NCI-H446 treated with DMSO at 0.1 percent for 48 hours (cell line): Measurements from ENCODE around the gene ALKBH6.
A peak's percentile ranks its signal among the peaks of the same experiment; 100 is the strongest.
"Not testable (repeated sequence)": the region's sequence is repeated elsewhere in the genome, so short reads cannot be mapped to it uniquely, and the experiment has no call there.

Experiments used
- DNase-seq: peaks from one replicate; lab custom pipeline; 2025; lab: John Stamatoyannopoulos, UW

The ALKBH6 gene

GRCh38 chr19:36014012-36014924 is at the start of gene ALKBH6:
ALKBH6 (minus strand) TSS chr19:36014213; CDS start chr19:36013397, 816 bp downstream.
- DNase-seq = peak; percentile 98

GRCh38 chr19:36061367-36061766 is 47.4 kb upstream of the ALKBH6 start:
- DNase-seq = no peak

GRCh38 chr19:36060430-36060829 is 46.4 kb upstream of the ALKBH6 start:
- no peak for DNase-seq

DNA sequence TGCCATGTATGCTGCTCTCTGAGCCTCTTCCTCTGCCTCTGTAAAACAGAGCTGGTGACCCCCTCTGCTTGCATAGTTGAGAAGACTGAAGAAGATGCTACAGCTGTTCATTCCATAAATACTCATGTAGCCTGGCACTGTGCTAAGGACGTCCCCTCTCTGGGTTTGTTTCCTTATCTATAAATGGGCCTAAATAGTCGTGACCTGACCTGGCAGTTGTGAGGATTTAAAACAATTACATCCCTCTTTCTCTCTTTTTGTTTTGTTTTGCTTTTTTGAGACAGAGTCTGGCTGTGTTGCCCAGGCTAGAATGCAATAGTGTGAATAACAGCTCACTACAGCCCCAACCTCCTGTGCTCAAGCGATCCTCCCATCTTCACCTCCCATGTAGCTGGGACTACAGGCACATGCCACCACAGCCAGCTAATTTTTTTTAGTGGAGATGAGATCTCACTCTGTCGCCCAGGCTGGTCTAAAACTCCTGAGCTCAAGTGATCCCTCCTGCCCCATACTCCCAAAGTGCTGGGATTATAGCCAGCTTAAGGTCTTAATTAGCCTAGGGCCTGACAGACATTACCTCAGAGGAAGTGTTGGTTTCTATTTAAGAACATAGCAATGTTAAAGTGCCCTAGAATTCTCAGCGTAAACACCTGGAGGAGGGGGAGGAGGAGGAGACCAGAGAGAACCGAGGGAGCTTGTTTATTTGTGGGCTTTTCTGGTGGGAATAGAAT is 45.3 kb upstream of the ALKBH6 start:
- no peak for DNase-seq

- DNase-seq = no peak
These were observed 44.6 kb upstream of the ALKBH6 start for GRCh38 chr19:36058481-36059179.

GRCh38 chr19:36054733-36055686 is 41.0 kb upstream of the ALKBH6 start, which contains the start of gene WDR62:
WDR62 (plus strand) TSS chr19:36054897; CDS start chr19:36054972, 75 bp downstream.
- DNase-seq = peak; percentile 95

DNA sequence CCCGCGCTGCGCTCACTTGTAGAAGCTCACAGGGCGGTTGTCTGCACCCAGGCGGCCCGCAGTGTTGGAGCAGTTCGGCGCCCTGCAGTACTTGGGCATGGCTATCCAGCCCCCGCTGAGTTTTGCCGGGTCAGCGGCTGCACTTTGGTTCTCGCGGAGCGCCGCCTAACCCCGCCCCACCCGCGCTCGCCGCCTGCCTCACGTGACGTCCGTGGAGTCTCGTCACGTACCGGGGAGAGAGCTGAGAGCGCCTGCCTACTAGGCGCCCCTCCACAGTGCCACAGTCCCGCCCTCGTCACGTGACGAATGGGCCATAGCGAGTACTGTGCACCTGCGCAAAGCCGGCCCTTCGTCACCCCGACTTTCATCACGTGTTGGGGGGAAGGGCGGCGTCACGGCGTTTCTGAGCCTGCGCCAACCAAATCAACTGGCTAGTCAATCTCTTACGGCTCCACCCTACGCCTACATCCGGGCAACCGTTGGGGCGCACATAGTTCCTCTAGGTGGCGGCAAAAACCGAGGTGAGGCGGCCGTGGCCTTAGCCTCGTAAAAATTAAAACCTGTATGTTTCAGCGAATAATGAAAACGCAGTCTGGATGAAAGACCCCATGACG is 40.2 kb upstream of the ALKBH6 start, which contains the start of gene THAP8:
Gene THAP8 (minus strand): TSS at position 167 of the 614 bp plus-strand sequence. CDS start 68 bp downstream, at position 99.
- peak; percentile 98 for DNase-seq

GRCh38 chr19:36051637-36052036 is 37.6 kb upstream of the ALKBH6 start:
- no peak for DNase-seq

- no peak for DNase-seq
These were observed 37.2 kb upstream of the ALKBH6 start for GRCh38 chr19:36051236-36051635.

- DNase-seq = no peak
These were observed 35.2 kb upstream of the ALKBH6 start for GRCh38 chr19:36049080-36049698.

DNA sequence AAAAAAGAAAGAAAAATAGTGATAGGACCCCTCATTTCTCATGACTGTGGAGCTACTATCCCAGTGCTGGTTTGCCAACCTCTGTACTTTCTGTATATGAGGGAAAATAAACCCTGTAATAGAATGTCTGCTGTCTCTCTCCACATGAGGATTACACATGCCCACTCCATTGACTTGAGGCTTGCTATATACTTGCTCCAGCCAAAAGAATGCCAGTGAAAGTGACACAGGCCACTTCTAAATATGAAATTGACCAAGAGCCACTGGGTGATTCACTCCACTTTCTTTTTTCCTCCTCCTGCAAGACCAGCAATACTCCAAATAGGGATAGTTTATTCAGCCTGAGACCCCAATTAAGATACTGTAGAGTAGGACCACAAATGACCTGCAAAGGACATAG is 33.8 kb upstream of the ALKBH6 start:
- DNase-seq = no peak

DNA sequence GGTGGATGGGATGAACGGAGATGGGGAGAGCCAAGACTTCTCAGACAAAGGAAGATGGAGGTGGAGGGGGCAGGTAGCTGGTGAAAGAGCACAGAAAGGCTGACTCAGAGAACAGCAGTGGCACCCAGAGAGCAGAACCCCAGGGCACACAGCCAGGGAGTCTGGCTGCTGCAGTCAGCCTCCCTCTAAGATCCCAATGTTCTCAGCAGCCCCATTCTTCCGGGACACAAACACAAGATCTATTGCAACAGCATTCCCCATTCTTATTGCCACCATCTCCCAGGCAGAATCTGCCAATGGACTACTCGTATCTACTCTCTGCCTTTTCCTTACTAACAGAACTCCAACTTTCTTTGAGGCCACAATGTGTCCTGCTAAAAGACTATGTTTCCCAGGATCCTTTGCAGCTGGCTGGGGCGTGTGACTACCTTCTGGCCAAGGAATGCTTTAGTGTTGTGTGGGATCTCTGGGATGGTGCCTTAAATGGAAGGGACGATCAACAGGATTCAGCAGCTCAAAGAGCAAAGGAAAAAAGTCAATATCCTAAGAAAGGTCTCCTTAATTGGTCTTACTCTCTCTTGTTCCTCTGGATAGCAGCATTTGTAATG is 32.5 kb upstream of the ALKBH6 start:
- DNase-seq = no peak

DNA sequence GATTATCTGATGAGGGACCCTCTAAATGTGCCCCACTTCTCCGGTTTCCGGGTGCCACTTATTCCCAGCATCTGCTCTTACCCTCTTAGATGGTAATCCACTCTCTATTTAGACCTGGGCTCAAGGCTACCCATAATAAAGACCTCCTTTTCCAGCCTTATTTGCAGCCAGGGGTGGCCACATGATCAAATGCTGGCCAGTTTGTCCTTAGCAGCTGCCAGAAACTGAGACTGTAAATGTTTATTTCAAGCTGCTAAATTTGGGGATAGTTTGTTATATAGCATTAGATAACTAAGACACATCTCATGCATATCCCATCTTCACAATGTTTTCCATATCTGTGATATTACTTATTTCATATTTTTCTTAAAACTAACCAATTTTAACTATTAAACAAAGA is 29.9 kb upstream of the ALKBH6 start:
- DNase-seq = no peak

DNA sequence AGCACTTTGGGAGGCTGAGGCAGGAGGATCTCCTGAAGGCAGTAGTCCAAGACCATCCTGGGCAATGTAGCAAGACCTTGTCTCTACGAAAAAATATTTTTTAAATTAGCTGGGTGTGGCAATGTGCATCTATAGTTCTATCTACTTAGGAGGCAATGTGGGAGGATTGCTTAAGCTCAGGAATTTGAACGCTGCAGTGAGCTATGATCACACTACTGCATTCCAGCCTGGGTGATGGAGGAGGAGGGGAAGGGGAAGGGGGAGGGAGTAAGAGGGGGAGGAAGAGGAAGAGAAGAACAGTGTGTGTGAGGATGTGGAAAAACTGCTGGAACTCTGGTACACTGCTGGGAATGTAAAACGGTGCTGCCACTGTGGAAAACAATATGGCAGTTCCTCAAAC is 27.8 kb upstream of the ALKBH6 start:
- no peak for DNase-seq

DNA sequence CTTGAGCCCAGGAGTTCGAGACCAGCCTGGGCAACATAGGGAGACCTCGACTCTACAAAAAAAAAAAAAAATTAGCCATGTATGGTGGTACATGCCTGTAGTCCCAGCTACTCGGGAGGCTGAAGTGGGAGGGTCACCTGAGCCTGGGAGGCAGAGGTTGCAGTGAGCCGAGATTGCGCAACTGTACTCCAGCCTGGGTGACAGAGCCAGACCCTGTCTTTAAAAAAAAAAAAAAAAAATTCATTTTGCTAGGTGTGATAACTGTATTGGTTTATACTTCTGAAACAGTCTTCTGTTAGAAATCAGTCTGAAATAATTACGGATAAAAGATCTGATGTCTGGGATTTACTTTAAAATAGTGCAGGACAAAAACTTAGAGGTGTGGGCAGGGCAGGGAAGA is 27.1 kb upstream of the ALKBH6 start:
- DNase-seq = not testable (repeated sequence)

- DNase-seq = no peak
These were observed 26.5 kb upstream of the ALKBH6 start for GRCh38 chr19:36040495-36040894.

DNA sequence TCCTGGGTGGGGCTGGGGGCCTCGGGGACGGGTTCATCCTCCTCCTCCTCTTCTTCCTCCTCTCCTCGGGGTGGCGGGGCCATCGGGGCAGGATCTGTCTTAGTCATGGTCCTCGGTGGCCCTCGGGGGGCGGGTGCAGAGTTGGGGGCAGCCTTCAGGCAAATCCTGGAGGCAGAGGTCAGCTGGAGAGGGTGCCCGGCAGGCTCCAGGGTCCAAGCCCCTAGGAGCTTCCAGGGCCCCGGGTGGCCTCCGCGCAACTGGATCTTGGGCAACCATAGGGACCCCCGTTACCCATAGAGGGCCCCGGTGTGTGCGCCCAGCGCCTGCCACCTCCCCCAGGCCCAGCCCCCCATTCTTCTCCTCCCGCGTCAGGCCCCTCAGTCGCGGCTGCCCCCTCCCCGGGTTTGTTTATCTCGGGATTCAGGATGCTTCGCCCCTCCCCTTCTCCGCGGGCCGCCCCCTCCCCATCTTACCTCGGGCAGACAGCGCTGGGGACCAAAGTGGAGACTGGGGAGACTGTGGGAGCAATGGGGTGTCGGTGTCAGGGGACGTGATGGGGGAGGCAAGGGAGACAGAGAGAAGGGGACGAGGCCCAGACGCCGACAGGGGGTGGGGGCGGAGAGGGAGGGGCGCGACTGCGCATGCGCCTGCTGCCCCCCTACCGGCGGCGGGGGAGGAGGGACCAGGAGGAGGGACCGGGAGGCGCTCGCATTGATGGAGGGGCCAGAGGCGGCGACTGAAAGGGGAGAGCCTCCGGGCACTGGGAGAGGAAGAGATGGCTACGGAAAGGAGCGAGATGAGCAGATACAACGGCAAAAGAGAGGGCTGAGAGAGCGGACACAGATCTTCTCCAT is 18.5 kb upstream of the ALKBH6 start, which contains the start of gene CLIP3:
Gene CLIP3 (minus strand): TSS at position 623 of the 854 bp plus-strand sequence. CDS start 516 bp downstream, at position 107.
- no peak for DNase-seq

DNA sequence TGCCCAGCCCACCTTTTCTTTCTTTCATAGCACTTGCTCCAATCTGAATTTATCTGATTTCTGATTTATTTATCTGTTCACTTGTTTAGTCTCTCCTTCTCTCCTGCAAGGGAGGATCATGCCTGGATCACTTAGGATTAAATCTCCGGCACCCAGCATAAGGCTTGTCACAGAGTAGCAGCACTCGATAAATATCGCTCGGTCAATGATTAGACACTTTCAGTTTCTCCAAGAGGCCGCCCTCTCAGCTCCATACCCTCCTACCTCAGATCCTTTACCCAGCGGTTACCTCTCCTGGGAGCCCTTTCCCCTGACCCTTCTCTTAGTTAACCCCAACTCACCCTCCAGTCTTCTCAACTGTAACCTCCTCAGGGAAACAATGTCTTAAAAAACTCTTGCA is 17.3 kb upstream of the ALKBH6 start:
- no peak for DNase-seq
